ENCODE results near the gene OR2L13. TPM values are rescaled to one million over a fixed set of nuclear protein-coding genes. Genes with fewer than 3 reads are reported as not detected.

Gene OR2L13
- total RNA-seq, 1 experiment from 2014 or later: not detected

- TF ChIP-seq ZNF532 (CRISPR knock-in tag; IDR thresholded peaks at IDR 0.05; ENCODE audit: borderline replicate concordance) (no peak), FOXJ3 (CRISPR knock-in tag; IDR thresholded peaks at IDR 0.05; ENCODE audit: borderline replicate concordance) (no peak), ESRRA (CRISPR knock-in tag; IDR thresholded peaks at IDR 0.05; ENCODE audit: borderline replicate concordance) (no peak), ZBTB21 (CRISPR knock-in tag; IDR thresholded peaks at IDR 0.05; ENCODE audit: borderline replicate concordance) (no peak), JUN (CRISPR knock-in tag; IDR thresholded peaks at IDR 0.05) (no peak), ZNF121 (CRISPR knock-in tag; IDR thresholded peaks at IDR 0.05) (no peak), TEAD4 (CRISPR knock-in tag; IDR thresholded peaks at IDR 0.05) (no peak)
Measured at GRCh38 chr1:248065071-248065470, 29.9 kb upstream of the OR2L13 start (continued).

- H3K9me3 Mint-ChIP-seq: peaks cover 77% of the 10 kb centered on the region
- no peaks in the 10 kb centered on the region for H3K27me3 Mint-ChIP-seq (ENCODE audit: low read depth)
- no peak overlapping the region for H3K4me3 Mint-ChIP-seq
- DNase-seq (ENCODE audit: low spot score) (no peak), ATAC-seq (no peak)
- POLR2A ChIA-PET: no interaction called here
- H3K4me1 Mint-ChIP-seq: no peaks in the 10 kb centered on the region
- H3K27ac Mint-ChIP-seq: no peak overlapping the region
- H3K36me3 Mint-ChIP-seq: peaks cover 59% of the 10 kb centered on the region
- CTCF ChIA-PET: no interaction called here
- TF ChIP-seq ZNF532 (CRISPR knock-in tag; IDR thresholded peaks at IDR 0.05; ENCODE audit: borderline replicate concordance) (no peak), PRDM15 (CRISPR knock-in tag; IDR thresholded peaks at IDR 0.05) (no peak), SMAD4 (CRISPR knock-in tag; IDR thresholded peaks at IDR 0.05) (no peak), AFF4 (CRISPR knock-in tag; IDR thresholded peaks at IDR 0.05; ENCODE audit: borderline replicate concordance) (no peak), OVOL2 (CRISPR knock-in tag; IDR thresholded peaks at IDR 0.05; ENCODE audit: borderline replicate concordance) (no peak), FOXK1 (CRISPR knock-in tag; IDR thresholded peaks at IDR 0.05) (no peak), ZNF263 (CRISPR knock-in tag; IDR thresholded peaks at IDR 0.05; ENCODE audit: low read depth) (no peak), CREM (CRISPR knock-in tag; IDR thresholded peaks at IDR 0.05) (no peak), CDX4 (CRISPR knock-in tag; IDR thresholded peaks at IDR 0.05; ENCODE audit: borderline replicate concordance) (no peak), NR3C1 (CRISPR knock-in tag; conservative IDR thresholded peaks at IDR 0.05; ENCODE audit: low read depth) (no peak), HMGXB4 (CRISPR knock-in tag; IDR thresholded peaks at IDR 0.05) (no peak)
Measured at GRCh38 chr1:248065604-248066003, 29.4 kb upstream of the OR2L13 start.
